Liver (tissue), 9 donors: ENCODE measurements around the gene S100A13. TPM values are rescaled to one million over a fixed set of nuclear protein-coding genes. Genes with fewer than 3 reads are reported as not detected.

Experiments
- DNase-seq: peaks from one replicate; pipeline ENCODE4 v3.0.0-alpha.2; 2017; ENCODE audit warnings: low spot score
- H3K27ac ChIP-seq, 2 donors: one replicate each; pipeline ENCODE4 v1.7.0; 2013; ENCODE audit warnings: inconsistent platforms in 2 of 2, low read length in 2 of 2, control low read depth in 1 of 2, low read depth in 1 of 2, mild to moderate bottlenecking in 1 of 2
- H3K27me3 ChIP-seq, 4 donors: one replicate each; pipeline versions ENCODE4 v1.6.1 to v1.7.0; 2013; ENCODE audit warnings: low read length in 3 of 4, inconsistent platforms in 1 of 4, mild to moderate bottlenecking in 1 of 4, moderate library complexity in 1 of 4; ENCODE audit not compliant: control insufficient read depth in 4 of 4, insufficient read depth in 4 of 4
- H3K36me3 ChIP-seq, 4 donors: one replicate each; pipeline versions ENCODE4 v1.6.1 to v1.7.0; 2013; ENCODE audit warnings: low read length in 3 of 4, mild to moderate bottlenecking in 3 of 4, low read depth in 1 of 4, moderate library complexity in 1 of 4; ENCODE audit not compliant: control insufficient read depth in 4 of 4, insufficient read depth in 3 of 4
- H3K4me1 ChIP-seq, 4 donors: one replicate each; pipeline versions ENCODE4 v1.6.1 to v1.7.0; 2013; ENCODE audit warnings: low read length in 3 of 4, mild to moderate bottlenecking in 3 of 4, moderate library complexity in 1 of 4; ENCODE audit not compliant: control insufficient read depth in 4 of 4, insufficient read depth in 4 of 4
- H3K4me3 ChIP-seq, 3 donors: one replicate each; pipeline versions ENCODE4 v1.6.1 to v1.7.0; 2013; ENCODE audit warnings: low read length in 3 of 3, control low read depth in 1 of 3, low read depth in 1 of 3, mild to moderate bottlenecking in 1 of 3
- H3K9ac ChIP-seq, 2 donors: one replicate each; pipeline ENCODE4 v1.7.0; 2013; ENCODE audit warnings: low read length in 2 of 2, mild to moderate bottlenecking in 2 of 2, moderate library complexity in 2 of 2, control low read depth in 1 of 2, low read depth in 1 of 2
- H3K9me3 ChIP-seq, 4 donors: one replicate each; pipeline versions ENCODE4 v1.6.1 to v1.7.0; 2013; ENCODE audit warnings: low read length in 3 of 4; ENCODE audit not compliant: control insufficient read depth in 4 of 4
- HNF4A ChIP-seq, 2 donors: conservative IDR thresholded peaks; 2 replicates each; pipeline ENCODE4 v1.6.1; 2016; ENCODE audit warnings: antibody characterized with exemption in 2 of 2, mild to moderate bottlenecking in 2 of 2
- JUND ChIP-seq, 2 donors: IDR thresholded peaks; 2 replicates each; pipeline ENCODE4 v1.6.1; 2016; ENCODE audit warnings: antibody characterized with exemption in 2 of 2
- MAX ChIP-seq: IDR thresholded peaks from 2 replicates; pipeline ENCODE4 v1.6.1; 2016; ENCODE audit warnings: antibody characterized with exemption
- NR2F2 ChIP-seq: IDR thresholded peaks from 2 replicates; pipeline ENCODE4 v1.6.1; 2016; ENCODE audit warnings: antibody characterized with exemption
- RAD21 ChIP-seq, 2 donors: IDR thresholded peaks; 2 replicates each; pipeline ENCODE4 v1.6.1; 2016; ENCODE audit warnings: antibody characterized with exemption in 2 of 2, mild to moderate bottlenecking in 2 of 2
- RXRA ChIP-seq, 2 donors: IDR thresholded peaks; 2 replicates each; pipeline ENCODE4 v1.6.1; 2017 to 2018; ENCODE audit warnings: antibody characterized with exemption in 2 of 2, mild to moderate bottlenecking in 1 of 2
- TAF1 ChIP-seq: conservative IDR thresholded peaks from 2 replicates; pipeline ENCODE4 v1.6.1; 2016; ENCODE audit warnings: antibody characterized with exemption, mild to moderate bottlenecking
- YY1 ChIP-seq: IDR thresholded peaks from 2 replicates; pipeline ENCODE4 v1.6.1; 2016; ENCODE audit warnings: antibody characterized with exemption, mild to moderate bottlenecking
- WGBS: extraction: QIAGEN DNeasy Blood & Tissue Kit; methylation state at CpG from one replicate; pipeline ENCODE4 v1.1.7; 2013; 5-methylcytosine and 5-hydroxymethylcytosine counted together
- polyA plus RNA-seq, 2 donors: library from polyadenylated mRNA; stranded (reverse) in 1 of 2; unstranded in 1 of 2; fragments of 200-250 nt in 1 of 2; fragments of >200 nt in 1 of 2; fragmentation: Nextera tagmentation in 1 of 2; extraction: Ambion mirVana in 1 of 2; gene quantifications; one replicate each; pipeline versions ENCODE4 v1.2.1 to v1.2.3, GENCODE V29; 2013 to 2015
- total RNA-seq, 2 donors: library from RNA; depleted of rRNA; stranded (reverse); fragments of >200 nt; gene quantifications; one replicate each; pipeline ENCODE4 v1.2.3, GENCODE V29; 2014
- TF ChIP-seq, protein P1 (sequence below): IDR thresholded peaks from 2 replicates; pipeline ENCODE4 v1.6.1; 2016; ENCODE audit warnings: antibody characterized with exemption
- TF ChIP-seq, protein P2 (sequence below): IDR thresholded peaks from 2 replicates; pipeline ENCODE4 v1.6.1; 2016; ENCODE audit warnings: antibody characterized with exemption, mild to moderate bottlenecking
- TF ChIP-seq, protein P3 (sequence below): fragments of 150-350 bp; IDR thresholded peaks from 2 replicates; pipeline ENCODE4 v1.5.1; 2017; ENCODE audit warnings: improper control_type of control experiment, low read depth, low read length; ENCODE audit not compliant: missing input control
- donor health status: healthy.
- donor health status: healthy.
- donor health status: healthy.
- donor health status: healthy.
- donor health status: healthy.

Gene S100A13
- total and polyA plus RNA-seq, 4 donors, result 5.3 to 23.0 (median 15.7) TPM

- no peak overlapping the region for H3K4me3 ChIP-seq
- DNase-seq, result no peak
- H3K27ac ChIP-seq, result peak overlapping the region in 1 of 2 donors; percentile 40
- peaks cover 2 to 24% (median 15%) of the 10 kb centered on the region in 4 donors for H3K4me1 ChIP-seq
- no peak overlapping the region for H3K9ac ChIP-seq
- no peaks in the 10 kb centered on the region for H3K9me3 ChIP-seq
- no peaks in the 10 kb centered on the region for H3K27me3 ChIP-seq
- TF ChIP-seq YY1 (no peak), RAD21 (IDR thresholded peaks at IDR 0.05) (no peak), NR2F2 (peak; percentile 33), MAX (no peak), RXRA (IDR thresholded peaks at IDR 0.05) (peak; percentile 46 to 48), HNF4A (conservative IDR thresholded peaks at IDR 0.05) (peak in 1 of 2 donors; percentile 22)
- peaks cover 15 to 56% (median 45%) of the 10 kb centered on the region in 4 donors for H3K36me3 ChIP-seq
Observed at GRCh38 chr1:153643816-153644215, 16.5 kb upstream of the S100A13 start.

DNA sequence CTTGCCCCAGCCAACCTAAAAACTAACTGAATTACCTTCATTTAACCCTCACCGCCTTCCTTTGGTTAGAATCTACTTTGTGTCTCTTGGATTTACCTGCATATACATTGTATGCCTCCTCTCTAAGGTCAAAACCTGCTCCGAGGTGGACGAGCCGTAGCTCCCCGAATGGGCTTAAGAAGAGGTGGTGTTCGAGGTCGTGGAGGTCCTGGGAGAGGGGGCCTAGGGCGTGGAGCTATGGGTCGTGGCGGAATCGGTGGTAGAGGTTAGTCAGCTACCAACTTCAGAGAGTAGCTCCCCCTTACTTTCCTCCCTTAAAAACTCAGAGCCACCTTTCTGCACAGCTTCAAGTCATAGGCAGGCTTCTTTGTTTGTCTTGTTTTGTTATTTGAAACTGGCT is 15.8 kb upstream of the S100A13 start:
- 91% methylated on average over 11 of the region's 11 CpGs for WGBS
- Histone ChIP-seq H3K27ac (no peak overlapping the region), H3K27me3 (no peaks in the 10 kb centered on the region), H3K9me3 (no peaks in the 10 kb centered on the region), H3K9ac (no peak overlapping the region), H3K36me3 (peaks cover 18 to 62% (median 52%) of the 10 kb centered on the region in 4 donors), H3K4me1 (peaks cover 2 to 24% (median 15%) of the 10 kb centered on the region in 4 donors), H3K4me3 (no peak overlapping the region)
- DNase-seq, result no peak
- TF ChIP-seq, protein P1, sequence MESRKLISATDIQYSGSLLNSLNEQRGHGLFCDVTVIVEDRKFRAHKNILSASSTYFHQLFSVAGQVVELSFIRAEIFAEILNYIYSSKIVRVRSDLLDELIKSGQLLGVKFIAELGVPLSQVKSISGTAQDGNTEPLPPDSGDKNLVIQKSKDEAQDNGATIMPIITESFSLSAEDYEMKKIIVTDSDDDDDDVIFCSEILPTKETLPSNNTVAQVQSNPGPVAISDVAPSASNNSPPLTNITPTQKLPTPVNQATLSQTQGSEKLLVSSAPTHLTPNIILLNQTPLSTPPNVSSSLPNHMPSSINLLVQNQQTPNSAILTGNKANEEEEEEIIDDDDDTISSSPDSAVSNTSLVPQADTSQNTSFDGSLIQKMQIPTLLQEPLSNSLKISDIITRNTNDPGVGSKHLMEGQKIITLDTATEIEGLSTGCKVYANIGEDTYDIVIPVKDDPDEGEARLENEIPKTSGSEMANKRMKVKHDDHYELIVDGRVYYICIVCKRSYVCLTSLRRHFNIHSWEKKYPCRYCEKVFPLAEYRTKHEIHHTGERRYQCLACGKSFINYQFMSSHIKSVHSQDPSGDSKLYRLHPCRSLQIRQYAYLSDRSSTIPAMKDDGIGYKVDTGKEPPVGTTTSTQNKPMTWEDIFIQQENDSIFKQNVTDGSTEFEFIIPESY, result no peak
- TF ChIP-seq NR2F2, result no peak
- no peak for TF ChIP-seq JUND (IDR thresholded peaks at IDR 0.05)
- TF ChIP-seq, protein P2, sequence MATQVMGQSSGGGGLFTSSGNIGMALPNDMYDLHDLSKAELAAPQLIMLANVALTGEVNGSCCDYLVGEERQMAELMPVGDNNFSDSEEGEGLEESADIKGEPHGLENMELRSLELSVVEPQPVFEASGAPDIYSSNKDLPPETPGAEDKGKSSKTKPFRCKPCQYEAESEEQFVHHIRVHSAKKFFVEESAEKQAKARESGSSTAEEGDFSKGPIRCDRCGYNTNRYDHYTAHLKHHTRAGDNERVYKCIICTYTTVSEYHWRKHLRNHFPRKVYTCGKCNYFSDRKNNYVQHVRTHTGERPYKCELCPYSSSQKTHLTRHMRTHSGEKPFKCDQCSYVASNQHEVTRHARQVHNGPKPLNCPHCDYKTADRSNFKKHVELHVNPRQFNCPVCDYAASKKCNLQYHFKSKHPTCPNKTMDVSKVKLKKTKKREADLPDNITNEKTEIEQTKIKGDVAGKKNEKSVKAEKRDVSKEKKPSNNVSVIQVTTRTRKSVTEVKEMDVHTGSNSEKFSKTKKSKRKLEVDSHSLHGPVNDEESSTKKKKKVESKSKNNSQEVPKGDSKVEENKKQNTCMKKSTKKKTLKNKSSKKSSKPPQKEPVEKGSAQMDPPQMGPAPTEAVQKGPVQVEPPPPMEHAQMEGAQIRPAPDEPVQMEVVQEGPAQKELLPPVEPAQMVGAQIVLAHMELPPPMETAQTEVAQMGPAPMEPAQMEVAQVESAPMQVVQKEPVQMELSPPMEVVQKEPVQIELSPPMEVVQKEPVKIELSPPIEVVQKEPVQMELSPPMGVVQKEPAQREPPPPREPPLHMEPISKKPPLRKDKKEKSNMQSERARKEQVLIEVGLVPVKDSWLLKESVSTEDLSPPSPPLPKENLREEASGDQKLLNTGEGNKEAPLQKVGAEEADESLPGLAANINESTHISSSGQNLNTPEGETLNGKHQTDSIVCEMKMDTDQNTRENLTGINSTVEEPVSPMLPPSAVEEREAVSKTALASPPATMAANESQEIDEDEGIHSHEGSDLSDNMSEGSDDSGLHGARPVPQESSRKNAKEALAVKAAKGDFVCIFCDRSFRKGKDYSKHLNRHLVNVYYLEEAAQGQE, result no peak

- no peak overlapping the region for H3K9ac ChIP-seq
- peaks cover 2 to 21% (median 15%) of the 10 kb centered on the region in 4 donors for H3K4me1 ChIP-seq
- no peak overlapping the region for H3K4me3 ChIP-seq
- H3K36me3 ChIP-seq, result peaks cover 22 to 69% (median 59%) of the 10 kb centered on the region in 4 donors
- H3K9me3 ChIP-seq, result no peaks in the 10 kb centered on the region
- WGBS, result 93% methylated on average over 11 of the region's 11 CpGs
- H3K27ac ChIP-seq, result no peak overlapping the region
- DNase-seq, result no peak
- H3K27me3 ChIP-seq, result no peaks in the 10 kb centered on the region
- TF ChIP-seq, protein P3, sequence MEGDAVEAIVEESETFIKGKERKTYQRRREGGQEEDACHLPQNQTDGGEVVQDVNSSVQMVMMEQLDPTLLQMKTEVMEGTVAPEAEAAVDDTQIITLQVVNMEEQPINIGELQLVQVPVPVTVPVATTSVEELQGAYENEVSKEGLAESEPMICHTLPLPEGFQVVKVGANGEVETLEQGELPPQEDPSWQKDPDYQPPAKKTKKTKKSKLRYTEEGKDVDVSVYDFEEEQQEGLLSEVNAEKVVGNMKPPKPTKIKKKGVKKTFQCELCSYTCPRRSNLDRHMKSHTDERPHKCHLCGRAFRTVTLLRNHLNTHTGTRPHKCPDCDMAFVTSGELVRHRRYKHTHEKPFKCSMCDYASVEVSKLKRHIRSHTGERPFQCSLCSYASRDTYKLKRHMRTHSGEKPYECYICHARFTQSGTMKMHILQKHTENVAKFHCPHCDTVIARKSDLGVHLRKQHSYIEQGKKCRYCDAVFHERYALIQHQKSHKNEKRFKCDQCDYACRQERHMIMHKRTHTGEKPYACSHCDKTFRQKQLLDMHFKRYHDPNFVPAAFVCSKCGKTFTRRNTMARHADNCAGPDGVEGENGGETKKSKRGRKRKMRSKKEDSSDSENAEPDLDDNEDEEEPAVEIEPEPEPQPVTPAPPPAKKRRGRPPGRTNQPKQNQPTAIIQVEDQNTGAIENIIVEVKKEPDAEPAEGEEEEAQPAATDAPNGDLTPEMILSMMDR, result no peak
- no peak for TF ChIP-seq TAF1
- no peak for TF ChIP-seq HNF4A (conservative IDR thresholded peaks at IDR 0.05)
Observed at GRCh38 chr1:153642161-153642560, 14.9 kb upstream of the S100A13 start.
